ENCODE data around the gene GZF1. TPM values are rescaled to one million over a fixed set of nuclear protein-coding genes. Genes with fewer than 3 reads are reported as not detected.

Gene GZF1
- 7.1 TPM for polyA plus RNA-seq (2013, experiment 1 of 2)
- polyA plus RNA-seq (2013, experiment 2 of 2), result 7.1 TPM

- peak within 1 kb of the TSS; percentile 86 for H3K4me2 ChIP-seq (ENCODE audit: low read length)
- peak within 1 kb of the TSS; percentile 97 for H4K8ac ChIP-seq (ENCODE audit: low read depth, low read length)
- H3K23ac ChIP-seq (ENCODE audit: low read length), result peak within 1 kb of the TSS; percentile 80
- no peak within 1 kb of the TSS for H2BK120ac ChIP-seq (ENCODE audit: low read depth, low read length)
- DNase-seq, result peak; percentile 98
- WGBS (ENCODE audit: extremely low coverage, insufficient coverage, low lambda C conversion rate), result no CpG with 5 or more reads among the region's 114 CpGs
- H2AK5ac ChIP-seq (ENCODE audit: low read length), result no peak within 1 kb of the TSS
- peaks cover 2% of the 10 kb centered on the region for H3K36me3 ChIP-seq (ENCODE audit: control insufficient read depth, insufficient read depth, low read length)
- no peak within 1 kb of the TSS for H2BK5ac ChIP-seq (ENCODE audit: low read length)
- H3K4me3 ChIP-seq (ENCODE audit: low read length), result peak within 1 kb of the TSS; percentile 78
- H3K27me3 ChIP-seq (ENCODE audit: insufficient read depth, low read length, poor library complexity), result no peaks in the 10 kb centered on the region
- no peak within 1 kb of the TSS for H4K5ac ChIP-seq (ENCODE audit: low read length)
- H3K79me1 ChIP-seq (ENCODE audit: low read length), result peaks cover 24% of the 10 kb centered on the region
- peak within 1 kb of the TSS; percentile 87 for H3K18ac ChIP-seq (ENCODE audit: low read length)
- no peak within 1 kb of the TSS for H2BK15ac ChIP-seq (replicated peaks; ENCODE audit: low read depth)
- H3K79me2 ChIP-seq (ENCODE audit: control insufficient read depth, insufficient read depth, low read length), result peaks cover 32% of the 10 kb centered on the region
- H3K27ac ChIP-seq (ENCODE audit: low read depth, low read length), result peak within 1 kb of the TSS; percentile 78
- peaks cover 7% of the 10 kb centered on the region for H3K4me1 ChIP-seq (ENCODE audit: control insufficient read depth, low read depth, low read length)
- peak within 1 kb of the TSS; percentile 89 for H3K4ac ChIP-seq (ENCODE audit: low read depth, low read length)
- peak within 1 kb of the TSS; percentile 83 for H3K9ac ChIP-seq (ENCODE audit: low read length)
- H3K56ac ChIP-seq (ENCODE audit: low read length), result peak within 1 kb of the TSS; percentile 96
Observed at GRCh38 chr20:23361476-23362391, at the start of gene GZF1. Gene GZF1, plus strand, starts transcription at chr20:23362182. Its CDS starts 2,202 bp downstream, at chr20:23364384.

GRCh38 chr20:23313271-23313670 lies 48.7 kb upstream of the GZF1 start:
- no peak overlapping the region for H3K9ac ChIP-seq (ENCODE audit: low read length)
- H3K27me3 ChIP-seq (ENCODE audit: insufficient read depth, low read length, poor library complexity), result no peaks in the 10 kb centered on the region
- DNase-seq, result no peak
- no peak overlapping the region for H3K4ac ChIP-seq (ENCODE audit: low read depth, low read length)
- no peak overlapping the region for H4K8ac ChIP-seq (ENCODE audit: low read depth, low read length)
- H3K27ac ChIP-seq (ENCODE audit: low read depth, low read length), result no peak overlapping the region
- H4K5ac ChIP-seq (ENCODE audit: low read length), result no peak overlapping the region
- H3K79me1 ChIP-seq (ENCODE audit: low read length), result no peaks in the 10 kb centered on the region
- no peak overlapping the region for H2BK5ac ChIP-seq (ENCODE audit: low read length)
- no peak overlapping the region for H3K18ac ChIP-seq (ENCODE audit: low read length)
- no peak overlapping the region for H3K56ac ChIP-seq (ENCODE audit: low read length)
- no CpG with 5 or more reads among the region's 1 CpG for WGBS (ENCODE audit: extremely low coverage, insufficient coverage, low lambda C conversion rate)
- H3K23ac ChIP-seq (ENCODE audit: low read length), result no peak overlapping the region
- no peak overlapping the region for H2BK15ac ChIP-seq (replicated peaks; ENCODE audit: low read depth)
- H2AK5ac ChIP-seq (ENCODE audit: low read length), result no peak overlapping the region
- H3K4me2 ChIP-seq (ENCODE audit: low read length), result no peak overlapping the region
- no peaks in the 10 kb centered on the region for H3K79me2 ChIP-seq (ENCODE audit: control insufficient read depth, insufficient read depth, low read length)
- H3K36me3 ChIP-seq (ENCODE audit: control insufficient read depth, insufficient read depth, low read length), result no peaks in the 10 kb centered on the region
- no peak overlapping the region for H3K4me3 ChIP-seq (ENCODE audit: low read length)
- no peak overlapping the region for H2BK120ac ChIP-seq (ENCODE audit: low read depth, low read length)
- no peaks in the 10 kb centered on the region for H3K4me1 ChIP-seq (ENCODE audit: control insufficient read depth, low read depth, low read length)

GRCh38 chr20:23314699-23315098 lies 47.3 kb upstream of the GZF1 start:
- Histone ChIP-seq H4K8ac (ENCODE audit: low read depth, low read length) (no peak overlapping the region), H3K9ac (ENCODE audit: low read length) (no peak overlapping the region), H4K5ac (ENCODE audit: low read length) (no peak overlapping the region), H3K56ac (ENCODE audit: low read length) (no peak overlapping the region), H3K4me2 (ENCODE audit: low read length) (no peak overlapping the region), H2AK5ac (ENCODE audit: low read length) (no peak overlapping the region), H3K4me1 (ENCODE audit: control insufficient read depth, low read depth, low read length) (no peaks in the 10 kb centered on the region), H3K18ac (ENCODE audit: low read length) (no peak overlapping the region), H3K36me3 (ENCODE audit: control insufficient read depth, insufficient read depth, low read length) (no peaks in the 10 kb centered on the region), H3K4me3 (ENCODE audit: low read length) (no peak overlapping the region), H3K27ac (ENCODE audit: low read depth, low read length) (no peak overlapping the region), H3K4ac (ENCODE audit: low read depth, low read length) (no peak overlapping the region), H2BK5ac (ENCODE audit: low read length) (no peak overlapping the region), H3K23ac (ENCODE audit: low read length) (no peak overlapping the region), H2BK120ac (ENCODE audit: low read depth, low read length) (no peak overlapping the region), H2BK15ac (replicated peaks; ENCODE audit: low read depth) (no peak overlapping the region), H3K27me3 (ENCODE audit: insufficient read depth, low read length, poor library complexity) (no peaks in the 10 kb centered on the region), H3K79me1 (ENCODE audit: low read length) (no peaks in the 10 kb centered on the region), H3K79me2 (ENCODE audit: control insufficient read depth, insufficient read depth, low read length) (no peaks in the 10 kb centered on the region)
- DNase-seq, result no peak
- WGBS (ENCODE audit: extremely low coverage, insufficient coverage, low lambda C conversion rate), result no CpG with 5 or more reads among the region's 5 CpGs

- Histone ChIP-seq H3K4me2 (ENCODE audit: low read length) (no peak overlapping the region), H3K27ac (ENCODE audit: low read depth, low read length) (no peak overlapping the region), H3K79me1 (ENCODE audit: low read length) (no peaks in the 10 kb centered on the region), H2BK5ac (ENCODE audit: low read length) (no peak overlapping the region), H3K79me2 (ENCODE audit: control insufficient read depth, insufficient read depth, low read length) (no peaks in the 10 kb centered on the region), H4K8ac (ENCODE audit: low read depth, low read length) (no peak overlapping the region), H3K4me1 (ENCODE audit: control insufficient read depth, low read depth, low read length) (no peaks in the 10 kb centered on the region), H3K23ac (ENCODE audit: low read length) (no peak overlapping the region), H2AK5ac (ENCODE audit: low read length) (no peak overlapping the region), H3K9ac (ENCODE audit: low read length) (no peak overlapping the region), H3K4ac (ENCODE audit: low read depth, low read length) (no peak overlapping the region), H3K27me3 (ENCODE audit: insufficient read depth, low read length, poor library complexity) (no peaks in the 10 kb centered on the region), H3K36me3 (ENCODE audit: control insufficient read depth, insufficient read depth, low read length) (no peaks in the 10 kb centered on the region), H3K4me3 (ENCODE audit: low read length) (no peak overlapping the region), H2BK15ac (replicated peaks; ENCODE audit: low read depth) (no peak overlapping the region), H3K56ac (ENCODE audit: low read length) (no peak overlapping the region), H4K5ac (ENCODE audit: low read length) (no peak overlapping the region), H3K18ac (ENCODE audit: low read length) (no peak overlapping the region), H2BK120ac (ENCODE audit: low read depth, low read length) (no peak overlapping the region)
- no CpG with 5 or more reads among the region's 9 CpGs for WGBS (ENCODE audit: extremely low coverage, insufficient coverage, low lambda C conversion rate)
- DNase-seq, result no peak
Observed at GRCh38 chr20:23315099-23315498, 46.9 kb upstream of the GZF1 start.

- Histone ChIP-seq H3K27ac (ENCODE audit: low read depth, low read length) (no peak overlapping the region), H2BK120ac (ENCODE audit: low read depth, low read length) (no peak overlapping the region), H4K5ac (ENCODE audit: low read length) (no peak overlapping the region), H3K36me3 (ENCODE audit: control insufficient read depth, insufficient read depth, low read length) (no peaks in the 10 kb centered on the region), H3K79me1 (ENCODE audit: low read length) (no peaks in the 10 kb centered on the region), H3K4me1 (ENCODE audit: control insufficient read depth, low read depth, low read length) (no peaks in the 10 kb centered on the region), H2BK5ac (ENCODE audit: low read length) (no peak overlapping the region), H3K18ac (ENCODE audit: low read length) (no peak overlapping the region), H3K56ac (ENCODE audit: low read length) (no peak overlapping the region), H2AK5ac (ENCODE audit: low read length) (no peak overlapping the region), H3K9ac (ENCODE audit: low read length) (no peak overlapping the region), H2BK15ac (replicated peaks; ENCODE audit: low read depth) (no peak overlapping the region), H3K23ac (ENCODE audit: low read length) (no peak overlapping the region), H4K8ac (ENCODE audit: low read depth, low read length) (no peak overlapping the region), H3K79me2 (ENCODE audit: control insufficient read depth, insufficient read depth, low read length) (no peaks in the 10 kb centered on the region), H3K4me3 (ENCODE audit: low read length) (no peak overlapping the region), H3K27me3 (ENCODE audit: insufficient read depth, low read length, poor library complexity) (no peaks in the 10 kb centered on the region), H3K4ac (ENCODE audit: low read depth, low read length) (no peak overlapping the region), H3K4me2 (ENCODE audit: low read length) (no peak overlapping the region)
- no peak for DNase-seq
- WGBS (ENCODE audit: extremely low coverage, insufficient coverage, low lambda C conversion rate), result no CpG with 5 or more reads among the region's 3 CpGs
Observed at GRCh38 chr20:23316626-23317025, 45.4 kb upstream of the GZF1 start.

Measured in mesendoderm (in vitro differentiated cells).